HG02884 (cell line): ENCODE results near the gene CDK6.

Experiments
- ATAC-seq: cut with Tn5 transposase; IDR thresholded peaks from one replicate; pipeline ENCODE4 v1.9.1; 2021; ENCODE audit warnings: mild to moderate bottlenecking, moderate library complexity; ENCODE audit not compliant: unreplicated experiment

CDK6 gene

DNA sequence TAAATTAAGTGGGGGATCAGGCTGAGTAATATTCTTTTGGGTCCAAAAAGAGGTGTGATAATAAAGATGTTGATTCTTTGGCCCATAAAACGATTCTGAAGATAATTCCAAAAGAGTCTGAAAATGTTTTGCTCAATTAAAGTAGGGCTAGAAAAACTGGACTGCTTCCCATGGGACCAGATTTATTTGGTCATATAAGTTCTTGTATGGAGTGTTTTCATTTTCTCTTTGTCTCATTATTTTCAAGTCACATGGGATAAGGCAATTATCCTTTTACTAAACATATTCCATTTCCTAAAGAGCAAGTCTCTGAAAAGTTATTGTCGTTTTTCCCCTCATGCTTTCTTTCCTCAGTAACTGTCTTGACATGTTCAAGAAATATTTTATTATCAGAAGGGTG lies 41.5 kb downstream of the CDK6 start:
- ATAC-seq: no peak

- no peak for ATAC-seq
These were observed 42.0 kb downstream of the CDK6 start for GRCh38 chr7:92794391-92794790.

DNA sequence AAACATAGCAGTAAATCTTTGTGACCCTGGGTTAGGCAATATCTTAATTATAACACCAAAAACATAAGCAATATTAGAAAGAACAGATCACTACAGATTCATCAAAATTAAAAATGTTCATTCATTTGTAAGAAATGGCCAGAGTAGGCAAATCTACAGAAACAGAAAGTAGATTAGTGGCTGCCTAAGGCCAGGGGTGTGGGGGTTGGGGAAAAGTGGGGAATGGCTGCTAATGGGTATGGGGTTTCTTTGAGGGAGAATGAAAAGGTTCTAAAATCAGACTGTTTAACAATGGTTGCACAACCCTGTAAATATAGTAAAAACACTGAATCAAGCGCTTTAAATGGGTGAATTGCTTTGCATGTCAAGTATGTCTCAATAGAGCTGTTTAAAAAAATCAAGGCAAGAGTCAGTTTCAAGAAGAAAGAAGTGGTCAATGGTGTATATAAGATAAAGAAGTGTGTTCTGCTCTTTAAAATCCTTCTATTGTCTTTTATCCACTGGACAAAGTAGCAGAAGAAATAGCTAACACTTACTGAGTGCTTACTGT lies 42.6 kb downstream of the CDK6 start:
- ATAC-seq: no peak

DNA sequence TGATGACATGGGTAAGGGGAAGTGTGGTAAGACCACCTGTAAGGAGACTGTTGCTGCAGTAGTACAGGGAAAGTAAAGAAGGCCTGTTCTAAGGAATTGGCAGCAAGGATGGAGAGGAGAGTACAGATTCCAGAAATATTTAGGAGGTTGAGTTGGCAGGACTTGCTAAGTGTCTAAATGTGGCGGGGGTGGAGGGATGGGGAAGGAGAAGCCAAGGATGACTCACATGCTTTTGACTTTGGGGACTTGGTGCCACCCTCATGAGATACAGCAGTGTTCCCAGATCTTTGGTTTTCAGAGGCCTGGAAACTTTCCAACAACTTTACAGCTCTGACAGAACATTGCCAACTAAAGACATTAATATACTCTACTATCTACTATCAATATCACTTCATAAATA lies 45.4 kb downstream of the CDK6 start:
- no peak for ATAC-seq

GRCh38 chr7:92788559-92789183 lies 47.7 kb downstream of the CDK6 start:
- no peak for ATAC-seq

DNA sequence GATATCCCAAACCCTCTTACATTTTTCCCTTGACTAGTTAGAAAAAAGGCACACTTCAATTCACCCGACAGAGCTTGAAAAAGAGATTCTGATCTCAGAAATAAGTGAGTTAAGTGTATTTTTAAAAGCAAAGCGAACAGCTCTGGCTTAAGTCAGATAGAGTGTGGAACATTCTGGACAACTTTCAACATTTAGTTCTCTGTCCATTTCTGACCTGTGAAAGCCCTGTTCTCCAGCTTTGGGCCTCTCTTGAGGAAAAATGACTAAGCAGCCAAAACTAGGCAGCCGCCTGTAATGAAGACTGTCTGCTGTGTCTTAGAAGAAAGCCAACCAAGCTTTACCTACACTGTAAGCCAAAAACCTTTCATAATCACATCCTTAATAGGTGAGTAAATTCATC lies 50.5 kb downstream of the CDK6 start:
- ATAC-seq: no peak

GRCh38 chr7:92784935-92785334 lies 51.4 kb downstream of the CDK6 start:
- ATAC-seq: no peak

DNA sequence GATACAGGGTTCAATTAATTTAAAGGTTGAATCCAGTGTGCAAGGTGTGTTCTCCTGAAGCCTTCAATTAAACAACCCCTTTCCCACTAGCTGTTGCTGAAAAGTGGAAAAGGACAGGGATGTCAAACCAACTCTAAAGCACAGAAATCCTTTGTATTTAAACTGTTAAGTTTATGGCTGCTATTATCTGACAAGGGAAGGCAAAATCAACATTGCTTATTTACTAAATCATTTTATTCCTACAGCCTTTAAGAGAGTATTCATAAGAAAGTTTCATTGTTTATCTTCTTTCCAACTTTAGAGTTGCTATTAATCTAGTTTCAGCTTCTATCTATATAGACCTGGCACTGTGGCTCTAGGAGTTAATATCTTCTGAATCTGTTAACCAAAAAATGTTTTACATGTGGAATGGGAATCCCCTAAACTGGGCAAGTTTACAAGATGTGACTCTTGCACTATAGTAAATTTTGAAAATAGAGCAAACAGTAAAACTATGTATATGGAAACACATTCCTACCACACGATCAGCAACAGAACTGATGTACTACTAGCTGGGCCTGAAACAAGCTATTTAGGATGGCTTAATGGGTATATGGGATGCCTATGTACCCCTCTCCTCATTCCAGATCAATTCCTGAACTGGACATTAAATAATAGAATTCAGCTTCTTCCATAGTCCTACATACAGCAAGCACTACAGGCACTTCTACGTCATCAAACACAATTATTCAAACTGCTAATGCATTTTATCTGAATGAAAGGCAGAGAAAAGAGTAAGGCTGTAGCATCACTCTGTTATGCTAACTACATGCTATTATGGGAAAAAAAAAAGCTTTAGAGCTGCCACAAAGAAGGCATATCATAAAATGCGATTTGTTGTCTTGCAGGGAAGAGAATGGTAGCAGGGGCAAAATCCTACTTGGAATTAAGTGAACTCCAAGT lies 52.8 kb downstream of the CDK6 start:
- no peak for ATAC-seq

- ATAC-seq: no peak
These were observed 53.5 kb downstream of the CDK6 start for GRCh38 chr7:92782855-92783254.

DNA sequence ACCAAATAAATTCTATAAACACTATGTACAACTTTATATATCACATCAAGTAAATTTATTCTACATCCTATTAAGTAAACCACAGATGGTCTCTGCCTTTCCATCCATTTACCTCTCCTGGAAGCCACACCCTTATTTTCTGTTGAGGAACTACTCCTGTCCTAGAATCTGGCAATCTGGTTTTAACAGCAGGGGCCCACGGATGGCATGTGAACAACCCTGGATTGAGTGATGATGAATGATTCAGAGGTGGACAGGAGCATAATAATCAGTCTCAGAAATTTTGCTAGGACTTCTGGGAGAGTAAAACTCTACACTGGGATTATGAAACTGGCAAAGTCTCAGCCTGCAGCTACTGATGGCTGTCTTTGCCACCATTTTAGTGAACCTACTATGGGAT lies 54.1 kb downstream of the CDK6 start:
- no peak for ATAC-seq

GRCh38 chr7:92781117-92781720 lies 55.2 kb downstream of the CDK6 start:
- ATAC-seq: no peak

GRCh38 chr7:92778972-92779371 lies 57.4 kb downstream of the CDK6 start:
- peak; percentile 84 for ATAC-seq

DNA sequence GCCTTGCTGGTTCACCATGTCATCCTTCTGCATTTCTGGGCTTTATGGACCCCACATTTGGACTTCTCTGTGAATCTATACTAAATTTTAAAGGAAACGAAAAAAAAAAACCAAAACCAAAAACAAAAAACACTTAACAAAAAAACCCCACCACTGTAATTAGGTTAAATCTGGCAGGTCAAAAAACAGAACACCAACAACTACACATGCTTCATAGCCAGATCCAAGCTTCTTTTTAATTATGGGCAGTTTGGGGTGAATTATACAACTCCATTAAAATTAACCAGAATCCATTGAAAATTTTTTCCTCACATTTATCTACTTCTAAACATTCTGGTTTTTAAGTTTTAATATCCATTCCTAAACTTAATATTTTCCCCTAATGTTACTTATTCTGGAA lies 58.4 kb downstream of the CDK6 start:
- no peak for ATAC-seq

- ATAC-seq: no peak
These were observed 62.6 kb downstream of the CDK6 start for GRCh38 chr7:92773808-92774207.

GRCh38 chr7:92769844-92770243 lies 66.5 kb downstream of the CDK6 start:
- no peak for ATAC-seq

DNA sequence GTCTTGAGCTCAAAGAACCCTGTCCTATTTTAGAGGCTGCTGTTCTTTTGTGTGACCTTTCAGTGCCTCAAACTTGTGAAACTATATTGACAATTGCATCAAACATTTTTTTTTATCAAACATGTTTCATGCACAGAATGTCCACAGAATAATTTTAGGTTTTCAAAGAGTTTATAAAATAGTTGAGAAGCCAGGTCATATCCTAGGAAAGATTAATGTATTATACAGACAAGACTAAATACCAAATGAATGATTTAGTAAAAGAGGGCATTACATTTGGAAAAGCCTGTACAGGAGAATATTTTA lies 67.0 kb downstream of the CDK6 start:
- ATAC-seq: no peak

- ATAC-seq: peak; percentile 96
These were observed 67.6 kb downstream of the CDK6 start for GRCh38 chr7:92768501-92769393.

DNA sequence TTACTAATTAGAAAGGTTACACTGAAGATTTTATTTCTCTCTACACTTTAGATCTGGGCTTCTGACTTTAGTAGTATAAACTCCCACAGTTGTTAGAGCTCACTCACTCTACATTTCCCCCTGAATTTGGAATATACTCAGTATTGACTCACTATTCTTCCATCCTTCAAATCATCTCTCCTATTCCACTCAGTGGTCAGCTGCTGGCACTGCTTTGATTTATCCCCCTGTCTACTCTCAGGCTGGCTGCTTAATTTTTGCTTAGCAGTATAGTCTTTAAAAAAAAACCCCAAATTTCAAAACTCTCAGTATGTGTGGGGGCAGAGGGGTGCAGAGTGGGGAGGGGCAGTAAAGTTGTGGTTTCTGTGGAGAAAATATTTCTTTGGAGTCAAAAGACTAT lies 68.9 kb downstream of the CDK6 start:
- no peak for ATAC-seq

DNA sequence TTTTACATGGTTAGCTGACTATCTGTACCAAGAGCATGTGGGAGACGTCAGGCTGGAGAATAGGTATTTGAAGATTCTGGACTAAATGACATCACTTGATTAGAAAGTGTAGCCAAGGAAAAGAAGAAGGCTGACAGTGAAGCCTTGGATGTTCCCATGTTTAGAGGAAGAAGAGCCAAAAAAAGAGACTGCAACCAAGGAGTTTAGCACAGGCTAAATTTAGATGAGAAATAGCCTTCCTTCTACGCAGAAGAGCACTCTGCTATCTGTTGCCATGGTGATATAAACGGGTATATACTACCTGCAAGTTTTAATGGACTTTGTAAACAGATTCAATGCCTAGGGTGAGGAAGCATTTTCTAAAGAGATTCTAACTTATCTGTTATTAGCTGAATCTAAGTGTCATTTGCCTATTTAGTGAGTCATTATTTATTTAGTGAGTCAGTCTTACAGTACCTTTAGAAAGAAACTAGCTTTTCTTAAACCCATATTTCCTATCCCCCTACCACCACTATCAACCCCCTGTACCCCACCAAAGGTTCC lies 69.8 kb downstream of the CDK6 start:
- no peak for ATAC-seq

GRCh38 chr7:92765725-92766124 lies 70.6 kb downstream of the CDK6 start:
- ATAC-seq: no peak
